HepG2 (cell line): ENCODE data around the gene ERH. TPM values are rescaled to one million over a fixed set of nuclear protein-coding genes. Genes with fewer than 3 reads are reported as not detected.

Source experiments
- DBP ChIP-seq: sonication (generic); formaldehyde crosslinking; IDR thresholded peaks from 2 replicates; pipeline ENCODE4 v1.4.0; 2020; ENCODE audit warnings: missing genetic modification reagents; ENCODE audit errors: not compliant biosample characterization
- MLLT10 ChIP-seq: sonication (generic); formaldehyde crosslinking; IDR thresholded peaks from 2 replicates; pipeline ENCODE4 v1.4.0; 2020; ENCODE audit warnings: missing genetic modification reagents
- MTF2 ChIP-seq: sonication (generic); formaldehyde crosslinking; IDR thresholded peaks from 2 replicates; pipeline ENCODE4 v1.5.0; 2020; ENCODE audit warnings: missing genetic modification reagents, borderline replicate concordance
- NFAT5 ChIP-seq: sonication (generic); formaldehyde crosslinking; IDR thresholded peaks from 2 replicates; pipeline ENCODE4 v1.4.0; 2020; ENCODE audit warnings: missing genetic modification reagents
- NFE2L2 ChIP-seq: fragments of 150-350 bp; IDR thresholded peaks from 2 replicates; pipeline ENCODE4 v1.6.1; 2014; ENCODE audit warnings: low read length
- PHF8 ChIP-seq: sonication (generic); formaldehyde crosslinking; IDR thresholded peaks from 2 replicates; pipeline ENCODE4 v1.5.0; 2020; ENCODE audit warnings: missing genetic modification reagents
- PLRG1 ChIP-seq: fragments of 450-650 bp; conservative IDR thresholded peaks from 2 replicates; pipeline ENCODE4 v1.6.1; 2016
- RFX5 ChIP-seq: IDR thresholded peaks from 2 replicates; pipeline ENCODE4 v1.6.1; 2011; ENCODE audit warnings: low read depth, low read length, improper control_type of control experiment
- SALL2 ChIP-seq: sonication (generic); formaldehyde crosslinking; IDR thresholded peaks from 2 replicates; pipeline ENCODE4 v1.8.1; 2023; ENCODE audit warnings: mild to moderate bottlenecking, missing genetic modification reagents, inconsistent platforms
- SAP130 ChIP-seq: IDR thresholded peaks from 2 replicates; pipeline ENCODE4 v1.6.1; 2016; ENCODE audit warnings: low read depth
- TEAD3 ChIP-seq: optimal IDR thresholded peaks from 2 replicates; pipeline ENCODE3; 2016; ENCODE audit warnings: borderline replicate concordance
- TFDP2 ChIP-seq: sonication (generic); formaldehyde crosslinking; IDR thresholded peaks from 2 replicates; pipeline ENCODE4 v1.4.0; 2020; ENCODE audit warnings: missing genetic modification reagents
- ZMYM2 ChIP-seq: sonication (generic); formaldehyde crosslinking; IDR thresholded peaks from 2 replicates; pipeline ENCODE4 v1.8.0; 2022; ENCODE audit warnings: mild to moderate bottlenecking, missing genetic modification reagents
- ZMYM3 ChIP-seq: sonication (generic); formaldehyde crosslinking; IDR thresholded peaks from 2 replicates; pipeline ENCODE4 v1.5.1; 2020; ENCODE audit warnings: mild to moderate bottlenecking, missing genetic modification reagents
- ZNF138 ChIP-seq: sonication (generic); formaldehyde crosslinking; IDR thresholded peaks from 2 replicates; pipeline ENCODE4 v1.5.0; 2020; ENCODE audit warnings: mild to moderate bottlenecking, low read depth, missing genetic modification reagents
- ZNF225 ChIP-seq: sonication (generic); formaldehyde crosslinking; IDR thresholded peaks from 2 replicates; pipeline ENCODE4 v1.4.0; 2020; ENCODE audit warnings: mild to moderate bottlenecking, missing genetic modification reagents
- ZNF253 ChIP-seq: sonication (generic); formaldehyde crosslinking; IDR thresholded peaks from 2 replicates; pipeline ENCODE4 v1.8.0; 2022; ENCODE audit warnings: mild to moderate bottlenecking, missing genetic modification reagents, borderline replicate concordance
- ZNF280B ChIP-seq: sonication (generic); formaldehyde crosslinking; IDR thresholded peaks from 2 replicates; pipeline ENCODE4 v1.5.0; 2020; ENCODE audit warnings: missing genetic modification reagents, mild to moderate bottlenecking, borderline replicate concordance
- ZNF335 ChIP-seq: sonication (generic); formaldehyde crosslinking; IDR thresholded peaks from 2 replicates; pipeline ENCODE4 v1.4.0; 2020; ENCODE audit warnings: missing genetic modification reagents
- ZNF431 ChIP-seq: sonication (generic); formaldehyde crosslinking; IDR thresholded peaks from 2 replicates; pipeline ENCODE4 v1.9.0; 2022; ENCODE audit warnings: missing genetic modification reagents, low read depth, mild to moderate bottlenecking, borderline replicate concordance
- ZNF737 ChIP-seq: sonication (generic); formaldehyde crosslinking; IDR thresholded peaks from 2 replicates; pipeline ENCODE4 v1.5.0; 2020; ENCODE audit warnings: missing genetic modification reagents, mild to moderate bottlenecking, borderline replicate concordance
- ZNF749 ChIP-seq: sonication (generic); formaldehyde crosslinking; IDR thresholded peaks from 2 replicates; pipeline ENCODE4 v1.8.0; 2022; ENCODE audit warnings: mild to moderate bottlenecking, missing genetic modification reagents, moderate library complexity, borderline replicate concordance
- polyA plus RNA-seq, 8 experiments: library from polyadenylated mRNA; depleted of rRNA in 3 of 8; stranded (reverse) in 7 of 8; unstranded in 1 of 8; fragments of >200 nt; fragmentation: Illumina TruSeq in 4 of 8; extraction: Trizol in 4 of 8; gene quantifications; 2 replicates each; pipeline versions ENCODE4 v1.2.1 to v1.2.3, GENCODE V29; 2011 to 2016; ENCODE audit warnings: low read depth in 4 of 8, missing spikeins in 1 of 8, mixed read lengths in 1 of 8; ENCODE audit not compliant: insufficient read depth in 1 of 8
- total RNA-seq, 5 experiments: library from RNA; depleted of rRNA; stranded (reverse); fragments of >200 nt; fragmentation: Illumina TruSeq; extraction: Trizol; gene quantifications; 2 replicates each; pipeline ENCODE4 v1.2.3, GENCODE V29; 2016; ENCODE audit warnings: low read depth in 1 of 5

Gene ERH
- total and polyA plus RNA-seq, 2 of the 13 experiments (the other 11 are each of a cell fraction or from before 2014, with no cell fraction given), result 105 to 341 TPM

GRCh38 chr14:69398053-69398817 lies at the start of gene ERH, which contains the start of gene SLC39A9 (continued):
- TF ChIP-seq DBP (no peak), ZNF225 (CRISPR knock-in tag) (no peak), TFDP2 (peak; percentile 78; the same call in 1 of the 2 replicates), ZNF749 (CRISPR knock-in tag) (no peak), ZNF138 (CRISPR knock-in tag) (no peak; the same call in 1 of the 2 replicates), TEAD3 (CRISPR knock-in tag) (peak; percentile 37), ZNF431 (CRISPR knock-in tag) (no peak), MLLT10 (no peak), NFE2L2 (no peak), RFX5 (no peak), ZMYM3 (CRISPR knock-in tag) (peak; percentile 45; the same call in 1 of the 2 replicates), ZNF737 (CRISPR knock-in tag) (no peak; the same call in 1 of the 2 replicates), MTF2 (CRISPR knock-in tag) (no peak), ZNF335 (no peak), PHF8 (CRISPR knock-in tag) (peak; percentile 95), SALL2 (CRISPR knock-in tag) (no peak), NFAT5 (CRISPR knock-in tag) (no peak), PLRG1 (no peak), ZMYM2 (CRISPR knock-in tag) (0 out of 2 replicates have a peak, but pooled peaks have one; percentile 12), ZNF280B (CRISPR knock-in tag) (0 out of 2 replicates have a peak, but pooled peaks have one; percentile 45), SAP130 (CRISPR knock-in tag) (peak; percentile 95), ZNF253 (peak; percentile 35; the same call in 1 of the 2 replicates)
